CD14-positive monocyte (primary cell): ENCODE results near the gene UTP11. TPM values are rescaled to one million over a fixed set of nuclear protein-coding genes. Genes with fewer than 3 reads are reported as not detected.

Experiments
- DNase-seq, 3 donors: peaks; one replicate each; pipeline ENCODE4 v3.0.0-alpha.2; 2011 to 2022
- H2AFZ ChIP-seq: 2 replicates; pipeline ENCODE4 v1.6.0; 2012; ENCODE audit warnings: mild to moderate bottlenecking, low read depth, low read length, inconsistent platforms; ENCODE audit not compliant: insufficient read depth, poor library complexity, severe bottlenecking
- H3K27ac ChIP-seq, 2 donors: 1 replicate in 1 of 2; 2 replicates in 1 of 2; pipeline ENCODE4 v1.5.1; 2012 to 2013; ENCODE audit warnings: low read length in 2 of 2, control low read depth in 1 of 2, inconsistent platforms in 1 of 2, low read depth in 1 of 2, mild to moderate bottlenecking in 1 of 2
- H3K27me3 ChIP-seq, 2 donors: one replicate each; pipeline versions ENCODE4 v1.6.0 to v1.6.1; 2011 to 2013; ENCODE audit warnings: low read length in 2 of 2; ENCODE audit not compliant: control insufficient read depth in 2 of 2, insufficient read depth in 2 of 2
- H3K36me3 ChIP-seq, 2 donors: replicated peaks in 1 of 2; 1 replicate in 1 of 2; 2 replicates in 1 of 2; pipeline versions ENCODE4 v1.5.1 to v1.6.1; 2012 to 2013; ENCODE audit warnings: low read length in 2 of 2, control low read depth in 1 of 2, inconsistent platforms in 1 of 2, mild to moderate bottlenecking in 1 of 2; ENCODE audit not compliant: insufficient read depth in 2 of 2, control insufficient read depth in 1 of 2
- H3K4me1 ChIP-seq, 2 donors: 1 replicate in 1 of 2; 2 replicates in 1 of 2; pipeline versions ENCODE4 v1.5.1 to v1.6.1; 2012 to 2013; ENCODE audit warnings: low read length in 2 of 2, control low read depth in 1 of 2, inconsistent platforms in 1 of 2, mild to moderate bottlenecking in 1 of 2, moderate library complexity in 1 of 2; ENCODE audit not compliant: insufficient read depth in 2 of 2, control insufficient read depth in 1 of 2
- H3K4me2 ChIP-seq: replicated peaks from 2 replicates; pipeline ENCODE3; 2012; ENCODE audit warnings: low read length, moderate library complexity, mild to moderate bottlenecking; ENCODE audit not compliant: poor library complexity, severe bottlenecking; ENCODE audit errors: extremely low read depth
- H3K4me3 ChIP-seq, 3 experiments: fragments of 200-600 bp in 1 of 3; sonication (generic) in 1 of 3; replicated peaks in 1 of 3; 1 replicate in 2 of 3; 2 replicates in 1 of 3; pipeline ENCODE4 v1.5.1; 2011 to 2013; ENCODE audit warnings: low read length in 3 of 3, mild to moderate bottlenecking in 3 of 3, control low read depth in 2 of 3, low read depth in 2 of 3, inconsistent platforms in 1 of 3, moderate library complexity in 1 of 3
- H3K79me2 ChIP-seq: 2 replicates; pipeline ENCODE4 v1.6.0; 2012; ENCODE audit warnings: mild to moderate bottlenecking, control low read depth, inconsistent platforms, low read length, moderate library complexity; ENCODE audit not compliant: insufficient read depth
- H3K9ac ChIP-seq: 2 replicates; pipeline ENCODE4 v1.6.0; 2017; ENCODE audit warnings: low read length, mild to moderate bottlenecking; ENCODE audit not compliant: insufficient read depth, poor library complexity, severe bottlenecking
- H3K9me3 ChIP-seq, 2 donors: replicated peaks in 1 of 2; 1 replicate in 1 of 2; 2 replicates in 1 of 2; pipeline versions ENCODE4 v1.5.1 to v1.6.1; 2012 to 2013; ENCODE audit warnings: low read length in 2 of 2, control low read depth in 1 of 2; ENCODE audit not compliant: control insufficient read depth in 1 of 2, insufficient read depth in 1 of 2
- H4K20me1 ChIP-seq: 2 replicates; pipeline ENCODE4 v1.6.0; 2012; ENCODE audit warnings: mild to moderate bottlenecking, low read length, control low read depth, moderate library complexity; ENCODE audit not compliant: insufficient read depth
- H3K27ac Mint-ChIP-seq, 7 donors: one replicate each; pipeline ENCODE4 v1.8.0; 2020; ENCODE audit warnings: mild to moderate bottlenecking in 7 of 7, mixed read lengths in 7 of 7, moderate library complexity in 6 of 7, inconsistent platforms in 2 of 7
- H3K27me3 Mint-ChIP-seq, 3 donors: one replicate each; pipeline ENCODE4 v1.8.0; 2021 to 2022; ENCODE audit warnings: low read depth in 3 of 3, mild to moderate bottlenecking in 3 of 3, mixed read lengths in 3 of 3, moderate library complexity in 3 of 3, inconsistent platforms in 1 of 3
- H3K36me3 Mint-ChIP-seq, 2 donors: one replicate each; pipeline ENCODE4 v1.8.0; 2020; ENCODE audit warnings: mixed read lengths in 2 of 2, inconsistent platforms in 1 of 2, mild to moderate bottlenecking in 1 of 2
- H3K4me1 Mint-ChIP-seq: one replicate; pipeline ENCODE4 v1.8.0; 2020; ENCODE audit warnings: mild to moderate bottlenecking, mixed read lengths
- H3K4me3 Mint-ChIP-seq, 2 donors: one replicate each; pipeline ENCODE4 v1.8.0; 2020; ENCODE audit warnings: mild to moderate bottlenecking in 2 of 2, mixed read lengths in 2 of 2, moderate library complexity in 1 of 2
- H3K9me3 Mint-ChIP-seq, 7 donors: one replicate each; pipeline ENCODE4 v1.8.0; 2020 to 2022; ENCODE audit warnings: mixed read lengths in 7 of 7, mild to moderate bottlenecking in 6 of 7, moderate library complexity in 6 of 7, inconsistent platforms in 2 of 7
- WGBS: methylation state at CpG from one replicate; pipeline ENCODE4 v1.1.5; 2013; ENCODE audit warnings: missing lambda C conversion rate; ENCODE audit not compliant: insufficient coverage; 5-methylcytosine and 5-hydroxymethylcytosine counted together
- intact Hi-C, 2 donors: fragments of 100-400 bp; cut with micrococcal nuclease; formaldehyde crosslinking; loops; one replicate each; pipeline versions ENCODE4 v1.15.0 to v1.15.1; 2023
- polyA plus RNA-seq, 3 donors: library from polyadenylated mRNA; depleted of rRNA in 1 of 3; unstranded in 2 of 3; stranded (reverse) in 1 of 3; fragments of 300-500 nt in 2 of 3; fragments of >200 nt in 1 of 3; fragmentation: Illumina TruSeq in 2 of 3; gene quantifications; 1 replicate in 2 of 3; 2 replicates in 1 of 3; pipeline ENCODE4 v1.2.3, GENCODE V29; 2012 to 2021
- TF ChIP-seq, protein P1 (sequence below): fragments of 200-600 bp; IDR thresholded peaks from one replicate; pipeline ENCODE4 v1.8.0; 2022; ENCODE audit warnings: antibody characterized with exemption, mild to moderate bottlenecking

The UTP11 gene
- polyA plus RNA-seq, 3 donors, result 10.9 to 26.0 (median 20.5) TPM

DNA sequence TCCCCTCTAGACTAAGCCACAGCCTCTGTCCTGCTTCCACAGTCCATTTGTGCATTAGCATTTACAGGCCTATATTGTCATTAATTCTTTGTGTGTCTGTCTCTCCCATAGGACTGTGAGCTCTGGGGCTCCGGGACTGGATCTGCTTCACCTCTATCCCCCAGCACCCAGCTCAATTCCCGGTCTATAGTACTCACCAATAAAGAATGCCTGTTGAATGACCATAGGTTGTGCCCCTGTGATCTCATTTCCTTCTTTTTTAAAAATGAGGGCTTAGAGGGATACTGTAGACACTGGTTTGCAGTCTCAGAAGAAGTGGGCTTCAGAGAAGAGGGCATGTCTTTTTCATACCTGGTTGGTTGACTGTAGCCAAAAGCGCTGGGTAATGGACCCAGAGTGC lies 42.9 kb downstream of the UTP11 start:
- TF ChIP-seq, protein P1, sequence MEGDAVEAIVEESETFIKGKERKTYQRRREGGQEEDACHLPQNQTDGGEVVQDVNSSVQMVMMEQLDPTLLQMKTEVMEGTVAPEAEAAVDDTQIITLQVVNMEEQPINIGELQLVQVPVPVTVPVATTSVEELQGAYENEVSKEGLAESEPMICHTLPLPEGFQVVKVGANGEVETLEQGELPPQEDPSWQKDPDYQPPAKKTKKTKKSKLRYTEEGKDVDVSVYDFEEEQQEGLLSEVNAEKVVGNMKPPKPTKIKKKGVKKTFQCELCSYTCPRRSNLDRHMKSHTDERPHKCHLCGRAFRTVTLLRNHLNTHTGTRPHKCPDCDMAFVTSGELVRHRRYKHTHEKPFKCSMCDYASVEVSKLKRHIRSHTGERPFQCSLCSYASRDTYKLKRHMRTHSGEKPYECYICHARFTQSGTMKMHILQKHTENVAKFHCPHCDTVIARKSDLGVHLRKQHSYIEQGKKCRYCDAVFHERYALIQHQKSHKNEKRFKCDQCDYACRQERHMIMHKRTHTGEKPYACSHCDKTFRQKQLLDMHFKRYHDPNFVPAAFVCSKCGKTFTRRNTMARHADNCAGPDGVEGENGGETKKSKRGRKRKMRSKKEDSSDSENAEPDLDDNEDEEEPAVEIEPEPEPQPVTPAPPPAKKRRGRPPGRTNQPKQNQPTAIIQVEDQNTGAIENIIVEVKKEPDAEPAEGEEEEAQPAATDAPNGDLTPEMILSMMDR, result no peak
- H2AFZ ChIP-seq, result no peak overlapping the region
- peaks cover 0 to 10% of the 10 kb centered on the region in 2 donors for H3K27me3 ChIP-seq
- H3K27me3 Mint-ChIP-seq, result peaks cover 11 to 25% (median 15%) of the 10 kb centered on the region in 3 donors
- H3K36me3 ChIP-seq, result no peaks in the 10 kb centered on the region
- intact Hi-C loops, result no loop called here
- no peaks in the 10 kb centered on the region for H3K4me1 ChIP-seq
- H3K4me2 ChIP-seq, result no peak overlapping the region
- peaks cover 6% of the 10 kb centered on the region for H3K4me1 Mint-ChIP-seq
- H3K79me2 ChIP-seq, result no peaks in the 10 kb centered on the region
- no peak overlapping the region for H3K9ac ChIP-seq
- no peaks in the 10 kb centered on the region for H3K9me3 ChIP-seq
- no peaks in the 10 kb centered on the region for H4K20me1 ChIP-seq
- no peak overlapping the region for H3K4me3 ChIP-seq
- WGBS, result 100% methylated on average over 1 of the region's 3 CpGs
- H3K4me3 Mint-ChIP-seq, result no peak overlapping the region
- no peaks in the 10 kb centered on the region for H3K9me3 Mint-ChIP-seq
- H3K27ac Mint-ChIP-seq, result no peak overlapping the region
- no peak for DNase-seq
- no peak overlapping the region for H3K27ac ChIP-seq
- H3K36me3 Mint-ChIP-seq, result no peaks in the 10 kb centered on the region

DNA sequence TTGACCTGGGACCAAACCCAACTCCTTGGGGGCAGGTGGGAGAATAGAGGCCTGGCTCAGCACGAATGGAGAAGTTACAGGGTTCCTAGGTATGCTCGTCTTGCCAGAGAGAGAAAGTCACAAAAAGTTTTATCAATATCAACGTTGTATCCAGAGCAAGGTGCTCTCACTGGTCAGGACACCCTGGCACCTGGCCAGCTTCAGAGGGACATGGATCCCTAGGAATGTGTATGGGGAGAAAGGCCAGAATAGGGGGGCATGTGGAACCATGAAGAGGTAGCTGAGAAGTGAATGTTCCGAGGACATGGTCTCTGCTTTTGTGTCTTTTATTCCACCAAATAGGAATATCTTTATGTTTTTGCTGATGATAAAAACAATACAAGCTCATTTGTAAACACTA lies 43.4 kb downstream of the UTP11 start:
- no peaks in the 10 kb centered on the region for H3K79me2 ChIP-seq
- TF ChIP-seq, protein P1, result no peak
- peaks cover 0 to 9% of the 10 kb centered on the region in 2 donors for H3K27me3 ChIP-seq
- peaks cover 12 to 23% (median 14%) of the 10 kb centered on the region in 3 donors for H3K27me3 Mint-ChIP-seq
- H3K27ac Mint-ChIP-seq, result no peak overlapping the region
- peaks cover 6% of the 10 kb centered on the region for H3K4me1 Mint-ChIP-seq
- no peak overlapping the region for H3K4me2 ChIP-seq
- H3K4me1 ChIP-seq, result no peaks in the 10 kb centered on the region
- H3K4me3 ChIP-seq, result no peak overlapping the region
- 91% methylated on average over 3 of the region's 4 CpGs for WGBS
- H2AFZ ChIP-seq, result no peak overlapping the region
- no peaks in the 10 kb centered on the region for H4K20me1 ChIP-seq
- no peaks in the 10 kb centered on the region for H3K9me3 ChIP-seq
- H3K36me3 ChIP-seq, result no peaks in the 10 kb centered on the region
- H3K36me3 Mint-ChIP-seq, result no peaks in the 10 kb centered on the region
- intact Hi-C loops, result no loop called here
- H3K27ac ChIP-seq, result no peak overlapping the region
- no peak for DNase-seq
- no peaks in the 10 kb centered on the region for H3K9me3 Mint-ChIP-seq
- no peak overlapping the region for H3K4me3 Mint-ChIP-seq
- H3K9ac ChIP-seq, result no peak overlapping the region
